Measurements from ENCODE around the gene CMIP.

The CMIP gene

GRCh38 chr16:81551151-81551808, 106.7 kb downstream of the CMIP start:
- no peak for DNase-seq (ENCODE audit: low spot score)

- DNase-seq (ENCODE audit: low spot score): no peak
These were observed 107.3 kb downstream of the CMIP start for GRCh38 chr16:81551821-81552304.

- no peak for DNase-seq (ENCODE audit: low spot score)
These were observed 108.1 kb downstream of the CMIP start for GRCh38 chr16:81552743-81553079.

- DNase-seq (ENCODE audit: low spot score): no peak
These were observed 108.6 kb downstream of the CMIP start for GRCh38 chr16:81553080-81553813.

GRCh38 chr16:81553814-81554675, 109.4 kb downstream of the CMIP start:
- no peak for DNase-seq (ENCODE audit: low spot score)

GRCh38 chr16:81554979-81555378, 110.4 kb downstream of the CMIP start:
- DNase-seq (ENCODE audit: low spot score): no peak

GRCh38 chr16:81555660-81556059, 111.1 kb downstream of the CMIP start:
- no peak for DNase-seq (ENCODE audit: low spot score)

GRCh38 chr16:81556715-81557284, 112.2 kb downstream of the CMIP start:
- DNase-seq (ENCODE audit: low spot score): no peak

GRCh38 chr16:81558077-81558443, 113.5 kb downstream of the CMIP start:
- DNase-seq (ENCODE audit: low spot score): no peak

- no peak for DNase-seq (ENCODE audit: low spot score)
These were observed 114.0 kb downstream of the CMIP start for GRCh38 chr16:81558444-81559175.

GRCh38 chr16:81560979-81561657, 116.5 kb downstream of the CMIP start:
- DNase-seq (ENCODE audit: low spot score): no peak

GRCh38 chr16:81562174-81562849, 117.7 kb downstream of the CMIP start:
- DNase-seq (ENCODE audit: low spot score): no peak

- no peak for DNase-seq (ENCODE audit: low spot score)
These were observed 118.3 kb downstream of the CMIP start for GRCh38 chr16:81562926-81563325.

GRCh38 chr16:81564421-81564911, 119.9 kb downstream of the CMIP start:
- DNase-seq (ENCODE audit: low spot score): no peak

GRCh38 chr16:81565321-81566028, 120.9 kb downstream of the CMIP start:
- DNase-seq (ENCODE audit: low spot score): no peak

- no peak for DNase-seq (ENCODE audit: low spot score)
These were observed 121.7 kb downstream of the CMIP start for GRCh38 chr16:81566086-81567007.

- DNase-seq (ENCODE audit: low spot score): no peak
These were observed 122.5 kb downstream of the CMIP start for GRCh38 chr16:81567087-81567486.

- DNase-seq (ENCODE audit: low spot score): no peak
These were observed 123.6 kb downstream of the CMIP start for GRCh38 chr16:81567987-81568748.

All from CD4-positive, alpha-beta T cell treated with Interleukin-2 at 100 ng/mL for 4 hours (primary cell).